H9 (cell line): Measurements from ENCODE around the gene GPLD1. TPM values are rescaled to one million over a fixed set of nuclear protein-coding genes. Genes with fewer than 3 reads are reported as not detected.
A peak's percentile ranks its signal among the peaks of the same experiment; 100 is the strongest.

Source experiments
- DNase-seq: peaks from one replicate; pipeline ENCODE4 v3.0.0-alpha.2; 2017
- H2AFZ ChIP-seq: one replicate; pipeline ENCODE4 v1.6.1; 2013; ENCODE audit warnings: mild to moderate bottlenecking, low read length, control low read depth, moderate library complexity
- H2AK5ac ChIP-seq: 2 replicates; pipeline ENCODE4 v1.6.1; 2013; ENCODE audit warnings: low read length, control low read depth, mixed read lengths; ENCODE audit not compliant: insufficient read length
- H2BK120ac ChIP-seq: one replicate; pipeline ENCODE4 v1.6.1; 2013; ENCODE audit warnings: low read depth, mild to moderate bottlenecking, low read length, control low read depth, inconsistent platforms; ENCODE audit not compliant: poor library complexity, severe bottlenecking
- H2BK12ac ChIP-seq: 2 replicates; pipeline ENCODE4 v1.6.1; 2013; ENCODE audit warnings: low read length, control low read depth, mixed read lengths, low read depth; ENCODE audit not compliant: insufficient read length
- H2BK15ac ChIP-seq: 2 replicates; pipeline ENCODE4 v1.6.1; 2013; ENCODE audit warnings: low read depth, low read length, control low read depth
- H2BK20ac ChIP-seq: one replicate; pipeline ENCODE4 v1.6.1; 2013; ENCODE audit warnings: low read depth, mild to moderate bottlenecking, low read length, control low read depth, inconsistent platforms; ENCODE audit not compliant: poor library complexity, severe bottlenecking
- H2BK5ac ChIP-seq: 2 replicates; pipeline ENCODE4 v1.6.1; 2013; ENCODE audit warnings: low read length, control low read depth, mixed read lengths; ENCODE audit not compliant: insufficient read length
- H3K14ac ChIP-seq: 2 replicates; pipeline ENCODE4 v1.6.1; 2013; ENCODE audit warnings: low read length, control low read depth; ENCODE audit not compliant: insufficient read depth
- H3K18ac ChIP-seq: 2 replicates; pipeline ENCODE4 v1.6.1; 2013; ENCODE audit warnings: low read depth, mild to moderate bottlenecking, mixed read lengths, low read length, control low read depth; ENCODE audit not compliant: insufficient read length
- H3K23ac ChIP-seq: 2 replicates; pipeline ENCODE4 v1.6.1; 2013; ENCODE audit warnings: low read length, control low read depth, mixed read lengths, low read depth; ENCODE audit not compliant: insufficient read length
- H3K23me2 ChIP-seq: 2 replicates; pipeline ENCODE4 v1.6.1; 2013; ENCODE audit warnings: low read depth, mild to moderate bottlenecking, mixed read lengths, low read length, control low read depth; ENCODE audit not compliant: insufficient read length, poor library complexity, severe bottlenecking
- H3K27ac ChIP-seq: 2 replicates; pipeline ENCODE4 v1.5.1; 2013; ENCODE audit warnings: low read length, control low read depth, mixed read lengths, low read depth; ENCODE audit not compliant: insufficient read length
- H3K27me3 ChIP-seq: 2 replicates; pipeline ENCODE4 v1.6.1; 2013; ENCODE audit warnings: low read length, control low read depth, inconsistent platforms; ENCODE audit not compliant: insufficient read depth
- H3K4ac ChIP-seq: 2 replicates; pipeline ENCODE4 v1.6.1; 2013; ENCODE audit warnings: low read depth, mild to moderate bottlenecking, control low read depth, inconsistent platforms, low read length, moderate library complexity
- H3K4me1 ChIP-seq: 2 replicates; pipeline ENCODE4 v1.6.1; 2013; ENCODE audit warnings: low read length, control low read depth, inconsistent platforms; ENCODE audit not compliant: insufficient read depth
- H3K4me2 ChIP-seq: 2 replicates; pipeline ENCODE4 v1.6.1; 2013; ENCODE audit warnings: low read length, control low read depth, mixed read lengths; ENCODE audit not compliant: insufficient read length, insufficient read depth
- H3K56ac ChIP-seq: 2 replicates; pipeline ENCODE4 v1.6.1; 2013; ENCODE audit warnings: low read depth, mild to moderate bottlenecking, mixed read lengths, low read length, control low read depth; ENCODE audit not compliant: insufficient read length
- H3K79me1 ChIP-seq: 2 replicates; pipeline ENCODE4 v1.6.1; 2013; ENCODE audit warnings: low read depth, mild to moderate bottlenecking, moderate library complexity, low read length, control low read depth, inconsistent platforms; ENCODE audit not compliant: insufficient read depth, poor library complexity, severe bottlenecking
- H3K79me2 ChIP-seq: 2 replicates; pipeline ENCODE4 v1.6.1; 2013; ENCODE audit warnings: low read length, control low read depth, inconsistent platforms; ENCODE audit not compliant: insufficient read depth
- H3K9ac ChIP-seq: 2 replicates; pipeline ENCODE4 v1.6.1; 2013; ENCODE audit warnings: low read length, control low read depth, mixed read lengths; ENCODE audit not compliant: insufficient read length; ENCODE audit errors: extremely low read depth
- H3K9me3 ChIP-seq: one replicate; pipeline ENCODE4 v1.6.1; 2013; ENCODE audit warnings: low read depth, low read length, inconsistent platforms; ENCODE audit not compliant: control insufficient read depth
- H3T11ph ChIP-seq: one replicate; pipeline ENCODE4 v1.6.1; 2013; ENCODE audit warnings: mild to moderate bottlenecking, low read length, control low read depth, inconsistent platforms
- H4K20me1 ChIP-seq: one replicate; pipeline ENCODE4 v1.6.1; 2013; ENCODE audit not compliant: control insufficient read depth, insufficient read length, insufficient read depth
- H4K5ac ChIP-seq: 2 replicates; pipeline ENCODE4 v1.6.1; 2013; ENCODE audit warnings: low read depth, mild to moderate bottlenecking, mixed read lengths, low read length, control low read depth; ENCODE audit not compliant: insufficient read length
- H4K8ac ChIP-seq: replicated peaks from 2 replicates; pipeline ENCODE4 v1.6.1; 2013; ENCODE audit warnings: low read length, control low read depth, mixed read lengths, low read depth; ENCODE audit not compliant: insufficient read length
- H4K91ac ChIP-seq: 2 replicates; pipeline ENCODE4 v1.6.1; 2013; ENCODE audit warnings: low read depth, mild to moderate bottlenecking, moderate library complexity, mixed read lengths, low read length, control low read depth; ENCODE audit not compliant: insufficient read length
- H3K27ac Mint-ChIP-seq, 3 experiments: 2 replicates in 2 of 3; 3 replicates in 1 of 3; pipeline ENCODE4 v1.8.0; 2020 to 2021; ENCODE audit warnings: mixed read lengths in 3 of 3, mild to moderate bottlenecking in 1 of 3, moderate library complexity in 1 of 3
- H3K27me3 Mint-ChIP-seq: 2 replicates; pipeline ENCODE4 v1.8.0; 2021; ENCODE audit warnings: low read depth, mild to moderate bottlenecking, moderate library complexity, mixed read lengths
- H3K36me3 Mint-ChIP-seq, 3 experiments: 2 replicates in 2 of 3; 3 replicates in 1 of 3; pipeline ENCODE4 v1.8.0; 2020 to 2021; ENCODE audit warnings: low read depth in 3 of 3, mixed read lengths in 3 of 3; ENCODE audit not compliant: insufficient read depth in 1 of 3
- H3K4me1 Mint-ChIP-seq, 2 experiments: 2 replicates each; pipeline ENCODE4 v1.8.0; 2020; ENCODE audit warnings: mixed read lengths in 2 of 2
- H3K4me3 Mint-ChIP-seq, 2 experiments: 2 replicates in 1 of 2; 3 replicates in 1 of 2; pipeline ENCODE4 v1.8.0; 2020 to 2021; ENCODE audit warnings: mild to moderate bottlenecking in 2 of 2, mixed read lengths in 2 of 2, moderate library complexity in 1 of 2
- H3K9me3 Mint-ChIP-seq, 2 experiments: 2 replicates in 1 of 2; 3 replicates in 1 of 2; pipeline ENCODE4 v1.8.0; 2020; ENCODE audit warnings: mild to moderate bottlenecking in 2 of 2, mixed read lengths in 2 of 2, moderate library complexity in 1 of 2
- WGBS: extraction: QIAGEN DNeasy Blood & Tissue Kit; methylation state at CpG from one replicate; pipeline ENCODE4 v1.1.7; 2013; ENCODE audit warnings: missing lambda C conversion rate, low lambda C conversion rate, mixed read lengths; ENCODE audit not compliant: insufficient read length; ENCODE audit errors: extremely low coverage; 5-methylcytosine and 5-hydroxymethylcytosine counted together
- total RNA-seq: library from RNA; stranded (reverse); gene quantifications from 2 replicates; pipeline ENCODE4 v1.2.1, GENCODE V29; 2021
- TF ChIP-seq, protein P1 (sequence below): fragments of 200-600 bp; sonication (generic); conservative IDR thresholded peaks from 3 replicates; pipeline ENCODE4 v1.8.0; 2021; ENCODE audit warnings: antibody characterized with exemption, mild to moderate bottlenecking

GPLD1 gene
- total RNA-seq, 1 experiment from 2014 or later = 8.0 TPM

DNA sequence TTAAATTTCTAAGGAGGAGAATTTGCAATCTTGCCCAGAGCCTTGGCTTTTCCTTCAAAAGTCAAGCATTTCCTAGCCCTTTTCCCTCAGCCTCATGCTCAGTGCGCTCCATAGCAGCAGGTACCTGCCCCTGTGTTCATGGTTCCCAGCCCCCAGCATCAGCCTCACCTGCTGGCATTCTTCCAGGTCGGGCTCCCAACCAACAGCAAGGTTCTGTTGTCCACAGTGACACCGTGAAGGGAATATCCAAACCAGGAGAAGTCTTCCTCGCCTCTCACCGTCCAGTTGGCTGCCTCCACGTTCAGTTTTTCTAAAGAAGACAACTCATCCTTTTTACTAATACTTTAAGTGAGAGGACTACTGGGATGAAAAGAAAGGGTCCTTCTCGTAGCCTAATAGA is 42.7 kb downstream of the GPLD1 start:
- Histone ChIP-seq H2BK5ac (no peak overlapping the region), H3K79me1 (no peaks in the 10 kb centered on the region), H4K20me1 (no peaks in the 10 kb centered on the region), H2BK20ac (no peak overlapping the region), H2AK5ac (no peak overlapping the region), H4K8ac (no peak overlapping the region), H2BK15ac (no peak overlapping the region), H3K14ac (no peak overlapping the region), H3K23ac (no peak overlapping the region), H3K79me2 (no peaks in the 10 kb centered on the region), H3K23me2 (no peaks in the 10 kb centered on the region), H2BK12ac (no peak overlapping the region), H3K27me3 (no peaks in the 10 kb centered on the region), H3K9ac (no peak overlapping the region), H2AFZ (no peak overlapping the region), H3K4me2 (no peak overlapping the region), H3K18ac (no peak overlapping the region), H3K9me3 (no peaks in the 10 kb centered on the region), H4K91ac (no peak overlapping the region), H4K5ac (no peak overlapping the region), H2BK120ac (no peak overlapping the region), H3K4me1 (0 out of 2 replicates have a peak, but pooled peaks cover 7% of the 10 kb centered on the region), H3K27ac (no peak overlapping the region), H3K56ac (no peak overlapping the region), H3K4ac (no peak overlapping the region), H3T11ph (no peak overlapping the region)
- no peaks in the 10 kb centered on the region for H3K36me3 Mint-ChIP-seq
- no peaks in the 10 kb centered on the region for H3K9me3 Mint-ChIP-seq
- DNase-seq = no peak
- TF ChIP-seq, protein P1, sequence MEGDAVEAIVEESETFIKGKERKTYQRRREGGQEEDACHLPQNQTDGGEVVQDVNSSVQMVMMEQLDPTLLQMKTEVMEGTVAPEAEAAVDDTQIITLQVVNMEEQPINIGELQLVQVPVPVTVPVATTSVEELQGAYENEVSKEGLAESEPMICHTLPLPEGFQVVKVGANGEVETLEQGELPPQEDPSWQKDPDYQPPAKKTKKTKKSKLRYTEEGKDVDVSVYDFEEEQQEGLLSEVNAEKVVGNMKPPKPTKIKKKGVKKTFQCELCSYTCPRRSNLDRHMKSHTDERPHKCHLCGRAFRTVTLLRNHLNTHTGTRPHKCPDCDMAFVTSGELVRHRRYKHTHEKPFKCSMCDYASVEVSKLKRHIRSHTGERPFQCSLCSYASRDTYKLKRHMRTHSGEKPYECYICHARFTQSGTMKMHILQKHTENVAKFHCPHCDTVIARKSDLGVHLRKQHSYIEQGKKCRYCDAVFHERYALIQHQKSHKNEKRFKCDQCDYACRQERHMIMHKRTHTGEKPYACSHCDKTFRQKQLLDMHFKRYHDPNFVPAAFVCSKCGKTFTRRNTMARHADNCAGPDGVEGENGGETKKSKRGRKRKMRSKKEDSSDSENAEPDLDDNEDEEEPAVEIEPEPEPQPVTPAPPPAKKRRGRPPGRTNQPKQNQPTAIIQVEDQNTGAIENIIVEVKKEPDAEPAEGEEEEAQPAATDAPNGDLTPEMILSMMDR = no peak
- WGBS = no CpG with 5 or more reads among the region's 7 CpGs
- no peak overlapping the region for H3K4me3 Mint-ChIP-seq
- H3K4me1 Mint-ChIP-seq = peaks cover 5 to 6% of the 10 kb centered on the region in 2 experiments
- H3K27me3 Mint-ChIP-seq = no peaks in the 10 kb centered on the region
- peak overlapping the region in 1 of 3 experiments; percentile 53; a peak in 1 of 7 replicates for H3K27ac Mint-ChIP-seq
